Lower leg skin (tissue), 3 donors: ENCODE data around the gene INTS4.

Experiments
- POLR2A ChIP-seq, 2 donors: fragments of 450-650 bp; IDR thresholded peaks; one replicate each; pipeline ENCODE4 v1.6.1; 2016 to 2017; ENCODE audit warnings: antibody characterized with exemption in 2 of 2, mild to moderate bottlenecking in 1 of 2, moderate library complexity in 1 of 2
- TF ChIP-seq, protein P1 (sequence below), 3 donors: fragments of 450-650 bp; IDR thresholded peaks; one replicate each; pipeline ENCODE4 v1.5.1; 2016; ENCODE audit warnings: antibody characterized with exemption in 3 of 3, mild to moderate bottlenecking in 3 of 3, moderate library complexity in 2 of 3

DNA sequence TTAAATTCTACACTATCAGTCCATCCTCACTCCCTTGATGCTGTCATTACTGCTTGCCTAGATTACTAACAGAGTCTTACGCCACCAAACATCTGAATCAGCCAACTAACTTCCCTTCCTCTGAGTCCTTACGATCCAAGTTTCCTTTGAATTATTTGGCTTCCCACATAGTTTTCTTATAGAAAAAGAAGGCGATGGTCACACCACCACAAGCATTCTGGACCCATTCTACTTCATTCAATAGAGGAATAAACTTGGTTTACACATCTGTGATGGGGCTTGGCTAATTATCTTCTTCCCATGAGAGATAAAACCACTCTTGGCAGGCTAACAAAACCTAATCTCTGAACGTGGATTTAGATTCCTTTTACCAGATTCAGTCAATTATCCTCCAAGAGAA, 35.0 kb downstream of the INTS4 start:
- TF ChIP-seq, protein P1, sequence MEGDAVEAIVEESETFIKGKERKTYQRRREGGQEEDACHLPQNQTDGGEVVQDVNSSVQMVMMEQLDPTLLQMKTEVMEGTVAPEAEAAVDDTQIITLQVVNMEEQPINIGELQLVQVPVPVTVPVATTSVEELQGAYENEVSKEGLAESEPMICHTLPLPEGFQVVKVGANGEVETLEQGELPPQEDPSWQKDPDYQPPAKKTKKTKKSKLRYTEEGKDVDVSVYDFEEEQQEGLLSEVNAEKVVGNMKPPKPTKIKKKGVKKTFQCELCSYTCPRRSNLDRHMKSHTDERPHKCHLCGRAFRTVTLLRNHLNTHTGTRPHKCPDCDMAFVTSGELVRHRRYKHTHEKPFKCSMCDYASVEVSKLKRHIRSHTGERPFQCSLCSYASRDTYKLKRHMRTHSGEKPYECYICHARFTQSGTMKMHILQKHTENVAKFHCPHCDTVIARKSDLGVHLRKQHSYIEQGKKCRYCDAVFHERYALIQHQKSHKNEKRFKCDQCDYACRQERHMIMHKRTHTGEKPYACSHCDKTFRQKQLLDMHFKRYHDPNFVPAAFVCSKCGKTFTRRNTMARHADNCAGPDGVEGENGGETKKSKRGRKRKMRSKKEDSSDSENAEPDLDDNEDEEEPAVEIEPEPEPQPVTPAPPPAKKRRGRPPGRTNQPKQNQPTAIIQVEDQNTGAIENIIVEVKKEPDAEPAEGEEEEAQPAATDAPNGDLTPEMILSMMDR (IDR thresholded peaks at IDR 0.05): no peak
- TF ChIP-seq POLR2A (IDR thresholded peaks at IDR 0.05): no peak
